A673 (cell line): Measurements from ENCODE around the gene SLC5A6.

Source experiments
- CTCF ChIP-seq: fragments of 300-800, 200-600 bp; sonication (generic); conservative IDR thresholded peaks from 2 replicates; pipeline ENCODE4 v1.5.1; 2017; ENCODE audit warnings: low read depth, mild to moderate bottlenecking, antibody characterized with exemption, low read length, moderate library complexity, mixed read lengths
- EZH2 ChIP-seq: fragments of 200-600 bp; sonication (generic); IDR thresholded peaks from 2 replicates; pipeline ENCODE4 v1.6.1; 2017; ENCODE audit warnings: borderline replicate concordance, low read depth, mild to moderate bottlenecking, mixed read lengths, antibody characterized with exemption, low read length; ENCODE audit not compliant: poor library complexity, severe bottlenecking

GRCh38 chr2:27159271-27159670, 52.8 kb downstream of the SLC5A6 start:
- TF ChIP-seq CTCF, result no peak
- TF ChIP-seq EZH2, result no peak
